Body of pancreas (tissue), 4 donors: Measurements from ENCODE around the gene FBXO21. TPM values are rescaled to one million over a fixed set of nuclear protein-coding genes. Genes with fewer than 3 reads are reported as not detected.

Experiments used
- ATAC-seq: fragments of 150-250 bp; one replicate; pipeline ENCODE4 v1.9.1; 2016
- DNase-seq, 4 donors: peaks; one replicate each; pipeline ENCODE4 v3.0.0-alpha.2; 2019
- H3K27ac ChIP-seq, 4 donors: fragments of 200-600 bp; sonication (generic); 1 replicate in 3 of 4; 2 replicates in 1 of 4; pipeline versions ENCODE4 v1.5.1 to v1.6.1; 2016 to 2019; ENCODE audit warnings: mild to moderate bottlenecking in 1 of 4, mixed read lengths in 1 of 4, moderate library complexity in 1 of 4
- H3K27me3 ChIP-seq, 2 donors: fragments of 200-600 bp; sonication (generic); one replicate each; pipeline ENCODE4 v1.6.0; 2016; ENCODE audit warnings: mild to moderate bottlenecking in 1 of 2
- H3K36me3 ChIP-seq, 2 donors: fragments of 200-600 bp; sonication (generic); replicated peaks in 1 of 2; 2 replicates each; pipeline ENCODE4 v1.5.1; 2016; ENCODE audit warnings: low read depth in 2 of 2; ENCODE audit not compliant: insufficient read depth in 1 of 2
- H3K4me1 ChIP-seq: fragments of 200-600 bp; sonication (generic); one replicate; pipeline ENCODE4 v1.6.0; 2016
- H3K4me3 ChIP-seq, 2 donors: fragments of 200-600 bp; sonication (generic); 1 replicate in 1 of 2; 2 replicates in 1 of 2; pipeline ENCODE4 v1.5.1; 2016 to 2019
- H3K9me3 ChIP-seq, 3 donors: fragments of 200-600 bp; sonication (generic); 1 replicate in 2 of 3; 2 replicates in 1 of 3; pipeline ENCODE4 v1.5.1; 2016
- CTCF ChIP-seq, 7 experiments: fragments of 450-650 bp in 4 of 7; fragments of 200-600 bp in 3 of 7; sonication (generic) in 3 of 7; IDR thresholded peaks; one replicate each; pipeline ENCODE4 v1.5.1; 2016 to 2019; ENCODE audit warnings: antibody characterized with exemption in 7 of 7
- POLR2A ChIP-seq, 3 donors: fragments of 450-650 bp; IDR thresholded peaks; one replicate each; pipeline ENCODE4 v1.6.1; 2016; ENCODE audit warnings: antibody characterized with exemption in 3 of 3, mild to moderate bottlenecking in 2 of 3
- WGBS, 2 donors: methylation state at CpG; one replicate each; pipeline ENCODE4 v1.1.5; 2017; 5-methylcytosine and 5-hydroxymethylcytosine counted together
- intact Hi-C: fragments of 100-400 bp; cut with DNase I; formaldehyde crosslinking; loops from one replicate; pipeline ENCODE4 v1.15.1; 2023
- total RNA-seq, 2 donors: library from RNA; depleted of rRNA; stranded (reverse); fragments of >200 nt; gene quantifications; one replicate each; pipeline ENCODE4 v1.1.0, GENCODE V29; 2016

Gene FBXO21
- total RNA-seq, 2 donors from 2014 or later, result 43.6 to 76.5 TPM

GRCh38 chr12:117141097-117141898 lies 49.0 kb downstream of the FBXO21 start:
- no peak for DNase-seq
- no peak overlapping the region for H3K4me3 ChIP-seq
- H3K36me3 ChIP-seq, result peaks cover 0 to 6% of the 10 kb centered on the region in 2 donors
- intact Hi-C loops, result no loop called here
- TF ChIP-seq CTCF (IDR thresholded peaks at IDR 0.05) (no peak), POLR2A (IDR thresholded peaks at IDR 0.05) (no peak)
- H3K9me3 ChIP-seq, result no peaks in the 10 kb centered on the region
- peaks cover 23% of the 10 kb centered on the region for H3K4me1 ChIP-seq
- 79 to 80% methylated on average over 12 to 29 of the region's 29 CpGs for WGBS, 2 donors
- no peak for ATAC-seq
- no peaks in the 10 kb centered on the region for H3K27me3 ChIP-seq
- peak overlapping the region in 3 of 4 donors; percentile 59 to 62 (median 59) for H3K27ac ChIP-seq

- peaks cover 23% of the 10 kb centered on the region for H3K4me1 ChIP-seq
- intact Hi-C loops, result no loop called here
- no peak overlapping the region for H3K4me3 ChIP-seq
- no peak for TF ChIP-seq POLR2A (IDR thresholded peaks at IDR 0.05)
- no peak for TF ChIP-seq CTCF (IDR thresholded peaks at IDR 0.05)
- ATAC-seq, result peak; percentile 76
- H3K27me3 ChIP-seq, result no peaks in the 10 kb centered on the region
- peak overlapping the region in 3 of 4 donors; percentile 59 to 62 (median 59) for H3K27ac ChIP-seq
- DNase-seq, result peak; percentile 46 to 62 (median 58)
- WGBS, 2 donors, result 47 to 48% methylated on average over 12 of the region's 12 CpGs
- no peaks in the 10 kb centered on the region for H3K9me3 ChIP-seq
- peaks cover 0 to 4% of the 10 kb centered on the region in 2 donors for H3K36me3 ChIP-seq
Measured at GRCh38 chr12:117140397-117141096, 49.7 kb downstream of the FBXO21 start.

- no peak for DNase-seq
- no peak overlapping the region for H3K27ac ChIP-seq
- H3K36me3 ChIP-seq, result no peaks in the 10 kb centered on the region
- no peak overlapping the region for H3K4me3 ChIP-seq
- H3K4me1 ChIP-seq, result peaks cover 23% of the 10 kb centered on the region
- no peak for ATAC-seq
- no peaks in the 10 kb centered on the region for H3K9me3 ChIP-seq
- intact Hi-C loops, result no loop called here
- WGBS, 2 donors, result 81 to 86% methylated on average over 5 of the region's 5 CpGs
- no peak for TF ChIP-seq POLR2A (IDR thresholded peaks at IDR 0.05)
- no peak for TF ChIP-seq CTCF (IDR thresholded peaks at IDR 0.05)
- no peaks in the 10 kb centered on the region for H3K27me3 ChIP-seq
Measured at GRCh38 chr12:117139025-117139717, 51.1 kb downstream of the FBXO21 start.

GRCh38 chr12:117134721-117135120 lies 55.5 kb downstream of the FBXO21 start:
- Histone ChIP-seq H3K4me1 (peaks cover 11% of the 10 kb centered on the region), H3K4me3 (no peak overlapping the region), H3K27ac (no peak overlapping the region), H3K27me3 (no peaks in the 10 kb centered on the region), H3K9me3 (no peaks in the 10 kb centered on the region), H3K36me3 (no peaks in the 10 kb centered on the region)
- 100% methylated on average over 2 of the region's 2 CpGs for WGBS, 2 donors
- intact Hi-C loops, result no loop called here
- DNase-seq (no peak), ATAC-seq (no peak)
- no peak for TF ChIP-seq CTCF (IDR thresholded peaks at IDR 0.05)
- no peak for TF ChIP-seq POLR2A (IDR thresholded peaks at IDR 0.05)
